HL-60 (cell line): ENCODE data around the gene VTI1A.
"Not testable (repeated sequence)": the region's sequence is repeated elsewhere in the genome, so short reads cannot be mapped to it uniquely, and the experiment has no call there.

Experiments used
- DNase-seq, 2 experiments: peaks; one replicate each; pipeline ENCODE4 v3.0.0-alpha.2; 2010 to 2020; ENCODE audit warnings: low read depth in 1 of 2, low spot score in 1 of 2
- H3K27ac ChIP-seq: fragments of 250-450 bp; sonication (Bioruptor Pico); replicated peaks from 2 replicates; pipeline ENCODE4 v1.5.1; 2020; ENCODE audit warnings: mild to moderate bottlenecking, moderate library complexity
- H3K27me3 ChIP-seq: fragments of 250-450 bp; sonication (Bioruptor Pico); 2 replicates; pipeline ENCODE4 v1.5.1; 2021; ENCODE audit warnings: mild to moderate bottlenecking, moderate library complexity; ENCODE audit not compliant: insufficient read depth, poor library complexity, severe bottlenecking
- H3K4me3 ChIP-seq: replicated peaks from 2 replicates; pipeline ENCODE4 v1.5.1; 2011; ENCODE audit warnings: mild to moderate bottlenecking, control low read depth, low read length; ENCODE audit not compliant: insufficient read depth
- CTCF ChIP-seq: IDR thresholded peaks from one replicate; pipeline ENCODE4 v1.5.1; 2011; ENCODE audit warnings: low read length, control low read depth, inconsistent platforms; ENCODE audit not compliant: insufficient read depth
- GABPA ChIP-seq: IDR thresholded peaks from 2 replicates; pipeline ENCODE4 v1.6.1; 2012; ENCODE audit warnings: low read depth
- POLR2AphosphoS5 ChIP-seq: IDR thresholded peaks from 2 replicates; pipeline ENCODE4 v1.6.1; 2012; ENCODE audit warnings: low read depth
- REST ChIP-seq: IDR thresholded peaks from 2 replicates; pipeline ENCODE4 v1.6.1; 2012; ENCODE audit warnings: low read depth; ENCODE audit not compliant: insufficient replicate concordance
- SPI1 ChIP-seq: IDR thresholded peaks from 2 replicates; pipeline ENCODE4 v1.6.1; 2012; ENCODE audit warnings: low read depth, mild to moderate bottlenecking, borderline replicate concordance

The VTI1A gene

GRCh38 chr10:112589081-112589480, 142.1 kb downstream of the VTI1A start:
- H3K4me3 ChIP-seq = no peak overlapping the region
- TF ChIP-seq CTCF = no peak
- no peak for TF ChIP-seq GABPA
- no peak for TF ChIP-seq SPI1
- TF ChIP-seq REST = no peak
- no peak for TF ChIP-seq POLR2AphosphoS5
- DNase-seq = no peak
- no peak overlapping the region for H3K27ac ChIP-seq
- no peaks in the 10 kb centered on the region for H3K27me3 ChIP-seq

GRCh38 chr10:112590786-112591185, 143.8 kb downstream of the VTI1A start:
- DNase-seq, H3K4me3 ChIP-seq, H3K27ac ChIP-seq, H3K27me3 ChIP-seq: not testable (repeated sequence)

GRCh38 chr10:112593023-112593422, 146.0 kb downstream of the VTI1A start:
- Histone ChIP-seq H3K4me3 (no peak overlapping the region), H3K27ac (no peak overlapping the region), H3K27me3 (no peaks in the 10 kb centered on the region)
- TF ChIP-seq CTCF = no peak
- TF ChIP-seq GABPA = no peak
- TF ChIP-seq SPI1 = no peak
- DNase-seq = no peak

GRCh38 chr10:112601214-112602090, 154.4 kb downstream of the VTI1A start:
- Histone ChIP-seq H3K4me3 (no peak overlapping the region), H3K27ac (no peak overlapping the region), H3K27me3 (no peaks in the 10 kb centered on the region)
- no peak for TF ChIP-seq SPI1
- no peak for TF ChIP-seq GABPA
- TF ChIP-seq REST = no peak
- DNase-seq = no peak

- no peaks in the 10 kb centered on the region for H3K27me3 ChIP-seq
- TF ChIP-seq CTCF (no peak), POLR2AphosphoS5 (no peak), GABPA (no peak), SPI1 (no peak), REST (no peak)
- H3K27ac ChIP-seq = no peak overlapping the region
- no peak overlapping the region for H3K4me3 ChIP-seq
- no peak for DNase-seq
Observed at GRCh38 chr10:112603062-112603461, 156.0 kb downstream of the VTI1A start.
